Mucosa of descending colon (tissue), 3 donors: ENCODE results near the gene CLIC5. TPM values are rescaled to one million over a fixed set of nuclear protein-coding genes. Genes with fewer than 3 reads are reported as not detected.

ENCODE experiments used
- ATAC-seq: fragments of 200-7000 bp; cut with Tn5 transposase; one replicate; pipeline ENCODE4 v1.9.1; 2020; ENCODE audit warnings: mild to moderate bottlenecking, moderate library complexity
- DNase-seq, 3 donors: peaks; one replicate each; pipeline ENCODE4 v3.0.0-alpha.2; 2020
- H3K36me3 ChIP-seq: fragments of 200-600 bp; one replicate; pipeline ENCODE4 v1.8.0; 2021; ENCODE audit warnings: low read depth, mild to moderate bottlenecking
- H3K4me1 ChIP-seq: fragments of 200-600 bp; one replicate; pipeline ENCODE4 v1.8.0; 2021; ENCODE audit warnings: low read depth, mild to moderate bottlenecking
- H3K4me3 ChIP-seq: fragments of 200-600 bp; one replicate; pipeline ENCODE4 v1.8.0; 2021; ENCODE audit warnings: mild to moderate bottlenecking
- H3K9me3 ChIP-seq: fragments of 200-600 bp; one replicate; pipeline ENCODE4 v1.8.0; 2021; ENCODE audit warnings: mild to moderate bottlenecking
- CTCF ChIP-seq: fragments of 200-600 bp; IDR thresholded peaks from one replicate; pipeline ENCODE4 v1.8.0; 2022; ENCODE audit warnings: antibody characterized with exemption, mild to moderate bottlenecking
- intact Hi-C, 2 donors: fragments of 100-400 bp; cut with DNase I in 1 of 2; cut with micrococcal nuclease in 1 of 2; formaldehyde crosslinking; loops; one replicate each; pipeline versions ENCODE4 v1.11.0 to v1.11.1; 2022; cut with DNase I, micrococcal nuclease
- total RNA-seq, 3 donors: library from RNA; stranded (reverse); fragmentation: NEBNext Ultra II Directional in 2 of 3; extraction: Animal tissue kit (Norgen Biotek cat#: 25700) in 2 of 3; gene quantifications; one replicate each; pipeline versions ENCODE4 v1.2.1 to v1.2.4, GENCODE V29; 2021 to 2023
- donor health status: DM: no; HTN: no; CAD: no; lungs with moderate emphysema.
- donor health status: DM: no; HTN: no; CAD: no.
- donor health status: DM: no; HTN: yes; CAD: no.

The CLIC5 gene
- total RNA-seq, 3 donors from 2014 or later: 149 to 242 (median 215) TPM

DNA sequence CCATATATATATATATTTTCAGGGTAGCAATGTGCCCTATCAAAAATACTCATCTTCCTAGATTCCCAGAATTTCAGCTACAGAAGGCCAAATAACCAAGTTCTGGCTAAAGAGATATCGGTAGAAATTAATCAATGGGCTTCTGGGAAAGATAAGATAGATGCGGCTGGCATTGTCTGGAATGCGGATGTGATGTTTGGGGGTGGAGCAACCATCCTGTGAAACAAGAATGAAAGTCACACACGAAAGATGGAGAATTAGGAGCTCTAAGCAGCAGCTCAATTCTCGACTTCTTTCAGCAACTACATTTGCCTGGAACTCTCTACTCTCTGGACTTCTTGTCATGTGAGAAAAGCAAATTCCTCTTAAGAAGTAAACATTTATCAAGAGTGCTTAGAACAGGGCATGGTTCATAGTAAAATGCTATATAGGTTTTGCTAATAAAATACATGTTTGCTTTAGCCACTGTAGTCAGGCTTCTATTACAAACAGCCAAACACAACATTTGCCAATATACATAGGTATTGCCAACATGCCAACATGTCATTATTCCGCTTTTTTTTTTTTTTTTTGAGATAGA, 90.8 kb downstream of the CLIC5 start:
- Histone ChIP-seq H3K4me1 (no peaks in the 10 kb centered on the region), H3K4me3 (no peak overlapping the region), H3K36me3 (no peaks in the 10 kb centered on the region), H3K9me3 (no peaks in the 10 kb centered on the region)
- no peak for TF ChIP-seq CTCF
- ATAC-seq (no peak), DNase-seq (no peak)
- intact Hi-C loops: loop anchor here (5.0 to 10.0 kb wide), 3 partner anchors 480 to 1273 kb away; no protein-coding TSS in a partner anchor

GRCh38 chr6:45923831-45924391, 91.7 kb downstream of the CLIC5 start:
- Histone ChIP-seq H3K4me1 (no peaks in the 10 kb centered on the region), H3K9me3 (no peaks in the 10 kb centered on the region), H3K4me3 (no peak overlapping the region), H3K36me3 (no peaks in the 10 kb centered on the region)
- DNase-seq (no peak), ATAC-seq (peak; percentile 69)
- intact Hi-C loops: loop anchor here in 1 of 2 donors (10.0 kb wide), 2 partner anchors 481 to 1269 kb away; no protein-coding TSS in a partner anchor
- TF ChIP-seq CTCF: no peak

DNA sequence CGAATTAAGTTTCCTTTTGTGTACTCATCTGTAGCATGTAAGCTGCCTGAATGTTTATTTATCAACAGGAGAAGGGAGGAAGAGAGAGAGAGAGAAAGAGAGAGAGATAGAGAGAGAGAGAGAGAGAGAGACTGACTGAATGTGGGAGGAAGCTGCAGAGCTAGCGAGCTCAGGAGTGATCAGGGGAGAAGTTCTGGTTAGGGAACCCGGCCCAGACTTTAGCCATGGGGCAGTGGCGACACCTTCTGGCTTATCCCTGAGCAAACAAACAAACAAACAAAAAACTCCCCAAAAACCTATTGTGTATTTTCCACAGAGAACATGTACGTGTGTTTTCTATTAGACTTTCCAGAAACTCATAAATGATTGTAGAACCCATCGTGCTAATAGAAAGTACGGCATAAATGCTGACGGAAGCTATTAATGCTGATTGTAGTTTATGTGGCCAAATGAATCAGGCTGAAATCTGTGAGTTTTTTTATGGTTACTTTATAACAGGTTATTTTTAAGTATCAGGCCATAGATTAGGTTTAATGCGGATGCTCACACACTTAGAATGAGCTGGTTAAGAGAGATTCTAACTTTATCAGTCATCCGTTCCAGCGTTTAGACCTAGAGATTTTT, 92.8 kb downstream of the CLIC5 start:
- Histone ChIP-seq H3K9me3 (no peaks in the 10 kb centered on the region), H3K4me3 (no peak overlapping the region), H3K36me3 (no peaks in the 10 kb centered on the region), H3K4me1 (no peaks in the 10 kb centered on the region)
- TF ChIP-seq CTCF: no peak
- intact Hi-C loops: loop anchor here in 1 of 2 donors (10.0 kb wide), 2 partner anchors 482 to 1268 kb away; no protein-coding TSS in a partner anchor
- ATAC-seq (peak; percentile 72), DNase-seq (peak; percentile 51 to 66 (median 60))

GRCh38 chr6:45921691-45922281, 93.9 kb downstream of the CLIC5 start:
- Histone ChIP-seq H3K9me3 (no peaks in the 10 kb centered on the region), H3K4me1 (no peaks in the 10 kb centered on the region), H3K4me3 (no peak overlapping the region), H3K36me3 (no peaks in the 10 kb centered on the region)
- intact Hi-C loops: loop anchor here in 1 of 2 donors (10.0 kb wide), 2 partner anchors 483 to 1267 kb away; no protein-coding TSS in a partner anchor
- TF ChIP-seq CTCF: no peak
- no peak for DNase-seq
- ATAC-seq: peak; percentile 31

DNA sequence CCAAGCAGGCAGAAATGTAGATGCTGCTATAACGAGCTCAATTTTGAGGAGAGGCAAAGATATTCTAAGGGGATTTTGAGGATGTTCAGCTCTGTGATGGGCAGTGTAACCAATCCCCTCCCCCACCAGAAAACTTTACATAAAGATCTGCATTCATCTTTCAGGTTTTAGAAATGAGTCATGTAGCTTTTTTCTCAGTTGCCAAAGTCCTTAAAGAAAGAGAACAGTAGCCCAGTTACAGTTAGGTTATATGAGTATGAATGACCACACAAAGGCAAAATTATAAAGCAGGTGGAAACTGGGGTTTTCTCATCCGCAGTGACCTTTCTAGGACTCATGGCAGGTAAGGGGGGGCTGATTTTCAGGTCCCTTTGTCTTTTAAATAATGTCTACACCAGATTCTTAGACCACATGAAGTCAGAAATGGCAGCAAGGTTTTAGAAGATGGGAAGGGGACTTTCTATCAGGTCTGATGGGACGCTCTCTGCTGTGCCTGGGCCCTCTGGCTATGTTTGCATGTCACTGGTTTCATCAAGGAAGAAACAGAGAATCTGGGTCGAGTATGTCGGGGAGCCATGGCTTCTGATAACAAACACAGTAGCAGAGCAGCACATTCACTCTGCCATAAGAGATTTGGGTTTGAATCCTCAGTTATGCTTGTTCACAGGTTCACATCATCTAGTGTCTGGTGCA, 94.7 kb downstream of the CLIC5 start:
- TF ChIP-seq CTCF: no peak
- Histone ChIP-seq H3K36me3 (no peaks in the 10 kb centered on the region), H3K4me3 (no peak overlapping the region), H3K4me1 (no peaks in the 10 kb centered on the region), H3K9me3 (no peaks in the 10 kb centered on the region)
- intact Hi-C loops: loop anchor here in 1 of 2 donors (10.0 kb wide), 2 partner anchors 484 to 1266 kb away; no protein-coding TSS in a partner anchor
- DNase-seq: no peak
- ATAC-seq: no peak
